SK-N-MC (cell line): Measurements from ENCODE around the gene VPS33A.

Experiments
- DNase-seq: peaks from one replicate; pipeline ENCODE4 v3.0.0-alpha.2; 2011; ENCODE audit warnings: low read depth, low spot score
- H3K27ac ChIP-seq: fragments of 200-600 bp; sonication (generic); 2 replicates; pipeline ENCODE4 v1.5.1; 2016; ENCODE audit warnings: mixed run types
- H3K36me3 ChIP-seq: fragments of 200-600 bp; sonication (generic); 2 replicates; pipeline ENCODE4 v1.6.1; 2017; ENCODE audit warnings: antibody characterized with exemption, low read length, mixed read lengths; ENCODE audit not compliant: insufficient read depth
- H3K4me3 ChIP-seq: fragments of 200-600 bp; sonication (generic); 2 replicates; pipeline ENCODE4 v1.5.1; 2016
- H3K9ac ChIP-seq: fragments of 200-600 bp; sonication (generic); 2 replicates; pipeline ENCODE4 v1.8.0; 2017; ENCODE audit warnings: mixed run types, mixed read lengths; ENCODE audit not compliant: insufficient read length
- H3K9me3 ChIP-seq: fragments of 200-600 bp; sonication (generic); 2 replicates; pipeline ENCODE4 v1.6.1; 2017; ENCODE audit warnings: low read depth, mild to moderate bottlenecking, antibody characterized with exemption, low read length, moderate library complexity, mixed read lengths
- EZH2 ChIP-seq: fragments of 200-600 bp; sonication (generic); IDR thresholded peaks from one replicate; pipeline ENCODE4 v1.6.1; 2017; ENCODE audit warnings: antibody characterized with exemption
- FOXP2 ChIP-seq: optimal IDR thresholded peaks from 2 replicates; pipeline ENCODE3; 2011; ENCODE audit warnings: mild to moderate bottlenecking, moderate library complexity; ENCODE audit not compliant: insufficient read depth; ENCODE audit errors: extremely low read length, control extremely low read depth
- POLR2AphosphoS5 ChIP-seq: IDR thresholded peaks from 2 replicates; pipeline ENCODE4 v1.6.1; 2012; ENCODE audit warnings: mild to moderate bottlenecking, low read depth, low read length, borderline replicate concordance

Gene VPS33A

GRCh38 chr12:122266230-122266901 lies at the start of gene VPS33A:
VPS33A (minus strand) TSS chr12:122266494; CDS start chr12:122266408, 86 bp downstream.
- TF ChIP-seq EZH2 (no peak), FOXP2 (no peak), POLR2AphosphoS5 (peak; percentile 95)
- peak; percentile 81 for DNase-seq
- Histone ChIP-seq H3K4me3 (peak within 1 kb of the TSS; percentile 88), H3K36me3 (peaks cover 8% of the 10 kb centered on the region), H3K9me3 (no peaks in the 10 kb centered on the region), H3K9ac (peak within 1 kb of the TSS; percentile 87), H3K27ac (peak within 1 kb of the TSS; percentile 49; the same call in 1 of the 2 replicates)

- TF ChIP-seq EZH2 (no peak), POLR2AphosphoS5 (no peak), FOXP2 (no peak)
- DNase-seq: no peak
- Histone ChIP-seq H3K36me3 (peaks cover 17% of the 10 kb centered on the region), H3K4me3 (no peak overlapping the region), H3K9me3 (no peaks in the 10 kb centered on the region), H3K27ac (no peak overlapping the region), H3K9ac (no peak overlapping the region)
These were observed 46.6 kb upstream of the VPS33A start for GRCh38 chr12:122312926-122313325.

- no peak for TF ChIP-seq FOXP2
- no peak for TF ChIP-seq EZH2
- no peak for TF ChIP-seq POLR2AphosphoS5
- no peak overlapping the region for H3K27ac ChIP-seq
- H3K9me3 ChIP-seq: no peaks in the 10 kb centered on the region
- DNase-seq: no peak
- H3K36me3 ChIP-seq: peaks cover 15% of the 10 kb centered on the region
- no peak overlapping the region for H3K4me3 ChIP-seq
- H3K9ac ChIP-seq: no peak overlapping the region
These were observed 45.4 kb upstream of the VPS33A start for GRCh38 chr12:122311696-122312095.

- Histone ChIP-seq H3K27ac (no peak overlapping the region), H3K4me3 (no peak overlapping the region), H3K36me3 (peaks cover 9% of the 10 kb centered on the region), H3K9ac (no peak overlapping the region), H3K9me3 (no peaks in the 10 kb centered on the region)
- DNase-seq: no peak
- TF ChIP-seq POLR2AphosphoS5 (no peak), FOXP2 (no peak), EZH2 (no peak)
These were observed 44.5 kb upstream of the VPS33A start for GRCh38 chr12:122310626-122311333.

DNA sequence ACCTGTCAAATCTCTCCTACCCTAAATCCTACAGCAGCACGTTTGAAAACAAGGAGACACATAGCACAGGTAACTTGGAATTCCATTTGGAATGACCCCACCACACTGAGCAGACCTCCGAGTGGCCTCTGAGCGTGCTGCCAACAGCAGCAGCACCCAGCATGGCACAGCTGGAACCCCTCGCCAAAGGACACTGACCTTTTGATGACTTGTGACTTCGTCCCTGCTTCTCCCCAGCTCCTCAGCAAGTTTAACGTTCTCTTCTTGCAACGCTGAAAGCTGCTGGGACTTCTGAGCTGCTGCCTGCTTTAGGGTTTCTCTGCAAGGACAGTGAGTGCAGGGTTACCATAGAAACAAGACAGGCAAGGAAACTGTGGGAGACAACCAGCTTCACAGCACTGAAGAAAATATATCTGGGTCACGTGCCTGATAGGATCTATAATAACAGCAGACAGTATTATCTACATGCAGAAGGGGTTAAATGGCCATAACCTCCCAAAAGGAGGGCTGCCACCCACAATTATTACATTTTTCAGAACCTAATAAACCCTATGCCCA lies 43.3 kb upstream of the VPS33A start:
- TF ChIP-seq FOXP2 (no peak), POLR2AphosphoS5 (no peak), EZH2 (no peak)
- Histone ChIP-seq H3K27ac (no peak overlapping the region), H3K9me3 (no peaks in the 10 kb centered on the region), H3K4me3 (no peak overlapping the region), H3K36me3 (peaks cover 9% of the 10 kb centered on the region), H3K9ac (no peak overlapping the region)
- DNase-seq: no peak

GRCh38 chr12:122308811-122309210 lies 42.5 kb upstream of the VPS33A start:
- Histone ChIP-seq H3K27ac (no peak overlapping the region), H3K36me3 (peaks cover 9% of the 10 kb centered on the region), H3K9me3 (no peaks in the 10 kb centered on the region), H3K9ac (no peak overlapping the region), H3K4me3 (no peak overlapping the region)
- DNase-seq: no peak
- TF ChIP-seq FOXP2: no peak
- TF ChIP-seq POLR2AphosphoS5: no peak
- no peak for TF ChIP-seq EZH2

- H3K4me3 ChIP-seq: no peak overlapping the region
- DNase-seq: no peak
- TF ChIP-seq EZH2 (no peak), FOXP2 (no peak), POLR2AphosphoS5 (no peak)
- no peaks in the 10 kb centered on the region for H3K9me3 ChIP-seq
- no peak overlapping the region for H3K27ac ChIP-seq
- peaks cover 9% of the 10 kb centered on the region for H3K36me3 ChIP-seq
- H3K9ac ChIP-seq: no peak overlapping the region
These were observed 40.1 kb upstream of the VPS33A start for GRCh38 chr12:122306407-122306806.

DNA sequence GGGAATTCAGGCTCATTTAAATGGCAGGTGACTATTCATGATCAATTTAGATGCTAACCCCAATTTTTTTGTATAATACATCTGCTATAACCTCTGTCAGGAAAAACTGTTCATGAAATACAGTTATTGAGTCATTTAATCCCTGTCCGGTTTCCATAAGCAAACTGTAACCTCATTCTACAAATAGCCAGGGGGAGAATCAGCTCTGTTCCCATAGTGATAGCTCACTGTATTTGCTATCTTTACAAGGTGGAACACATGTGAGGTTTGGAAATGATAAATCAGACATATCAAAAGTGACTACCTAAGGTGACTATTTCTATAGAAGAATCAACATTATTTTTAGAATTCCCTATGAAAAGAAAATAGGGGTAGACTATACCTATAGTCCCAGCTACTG lies 38.6 kb upstream of the VPS33A start:
- TF ChIP-seq POLR2AphosphoS5 (no peak), FOXP2 (no peak), EZH2 (no peak)
- H3K36me3 ChIP-seq: peaks cover 9% of the 10 kb centered on the region; the same call in 1 of the 2 replicates
- H3K4me3 ChIP-seq: no peak overlapping the region
- no peak for DNase-seq
- no peaks in the 10 kb centered on the region for H3K9me3 ChIP-seq
- H3K9ac ChIP-seq: no peak overlapping the region
- no peak overlapping the region for H3K27ac ChIP-seq
